Stimulated activated CD4-positive, alpha-beta T cell treated with anti-CD3 and anti-CD28 coated beads, Interleukin-2, amount 100 ng/mL, for 4 hours (primary cell): ENCODE results near the gene RXFP1.

ENCODE experiments used
- DNase-seq: peaks from one replicate; pipeline ENCODE4 v3.0.0-alpha.2; 2020; ENCODE audit warnings: low read depth

RXFP1 gene

GRCh38 chr4:158521484-158522088 lies at the start of gene RXFP1:
TSS of gene RXFP1 (plus strand) at chr4:158521882. CDS start at chr4:158521977, 95 bp downstream.
- no peak for DNase-seq

GRCh38 chr4:158481811-158482210 lies 39.9 kb upstream of the RXFP1 start:
- no peak for DNase-seq

- no peak for DNase-seq
Observed at GRCh38 chr4:158484173-158484885, 37.4 kb upstream of the RXFP1 start.

- no peak for DNase-seq
Observed at GRCh38 chr4:158490629-158491028, 31.1 kb upstream of the RXFP1 start.

- no peak for DNase-seq
Observed at GRCh38 chr4:158492391-158492790, 29.3 kb upstream of the RXFP1 start.

- no peak for DNase-seq
Observed at GRCh38 chr4:158496030-158496741, 25.5 kb upstream of the RXFP1 start.

- no peak for DNase-seq
Observed at GRCh38 chr4:158500054-158500453, 21.6 kb upstream of the RXFP1 start.

GRCh38 chr4:158513256-158513655 lies 8.4 kb upstream of the RXFP1 start:
- no peak for DNase-seq

- DNase-seq = no peak
Observed at GRCh38 chr4:158519226-158519625, 2.5 kb upstream of the RXFP1 start.

GRCh38 chr4:158523990-158524535 lies 2.4 kb downstream of the RXFP1 start:
- no peak for DNase-seq

- no peak for DNase-seq
Observed at GRCh38 chr4:158527516-158527915, 5.8 kb downstream of the RXFP1 start.

GRCh38 chr4:158529505-158529904 lies 7.8 kb downstream of the RXFP1 start:
- DNase-seq = no peak

GRCh38 chr4:158530381-158530780 lies 8.7 kb downstream of the RXFP1 start:
- no peak for DNase-seq

- DNase-seq = no peak
Observed at GRCh38 chr4:158530898-158531297, 9.2 kb downstream of the RXFP1 start.

GRCh38 chr4:158532556-158533231 lies 11.0 kb downstream of the RXFP1 start:
- no peak for DNase-seq

- DNase-seq = no peak
Observed at GRCh38 chr4:158534727-158535126, 13.0 kb downstream of the RXFP1 start.

- no peak for DNase-seq
Observed at GRCh38 chr4:158535130-158535614, 13.5 kb downstream of the RXFP1 start.

- DNase-seq = no peak
Observed at GRCh38 chr4:158536833-158537232, 15.2 kb downstream of the RXFP1 start.

GRCh38 chr4:158538176-158538575 lies 16.5 kb downstream of the RXFP1 start:
- no peak for DNase-seq

- no peak for DNase-seq
Observed at GRCh38 chr4:158538911-158539310, 17.2 kb downstream of the RXFP1 start.

GRCh38 chr4:158540125-158540907 lies 18.6 kb downstream of the RXFP1 start:
- no peak for DNase-seq
